Neuronal stem cell (in vitro differentiated cells): ENCODE measurements around the gene RASA2.
"Not testable (repeated sequence)": the region's sequence is repeated elsewhere in the genome, so short reads cannot be mapped to it uniquely, and the experiment has no call there.

ENCODE experiments used
- DNase-seq: peaks from one replicate; pipeline ENCODE4 v3.0.0-alpha.2; 2013; ENCODE audit warnings: low spot score
- H2AFZ ChIP-seq: one replicate; pipeline ENCODE4 v1.6.1; 2013; ENCODE audit warnings: mild to moderate bottlenecking, low read length, inconsistent platforms
- H2AK5ac ChIP-seq: 2 replicates; pipeline ENCODE4 v1.6.1; 2013; ENCODE audit warnings: low read depth, mild to moderate bottlenecking, inconsistent platforms, low read length, moderate library complexity, mixed read lengths
- H2BK120ac ChIP-seq: 2 replicates; pipeline ENCODE4 v1.6.1; 2013; ENCODE audit warnings: low read depth, mild to moderate bottlenecking, inconsistent platforms, low read length, moderate library complexity, mixed read lengths
- H2BK12ac ChIP-seq: one replicate; pipeline ENCODE4 v1.6.1; 2013; ENCODE audit warnings: low read length, inconsistent platforms
- H2BK15ac ChIP-seq: 2 replicates; pipeline ENCODE4 v1.6.1; 2013; ENCODE audit warnings: mild to moderate bottlenecking, low read length, inconsistent platforms, mixed read lengths
- H2BK5ac ChIP-seq: one replicate; pipeline ENCODE4 v1.6.1; 2013; ENCODE audit warnings: inconsistent platforms, mild to moderate bottlenecking, low read length, moderate library complexity
- H3K14ac ChIP-seq: one replicate; pipeline ENCODE4 v1.6.1; 2013; ENCODE audit warnings: low read length, inconsistent platforms
- H3K18ac ChIP-seq: 2 replicates; pipeline ENCODE4 v1.6.1; 2013; ENCODE audit warnings: low read length, inconsistent platforms
- H3K23ac ChIP-seq: 2 replicates; pipeline ENCODE4 v1.6.1; 2013; ENCODE audit warnings: low read depth, mild to moderate bottlenecking, mixed read lengths, low read length, inconsistent platforms; ENCODE audit not compliant: poor library complexity
- H3K27ac ChIP-seq: replicated peaks from 3 replicates; pipeline ENCODE4 v1.5.1; 2013; ENCODE audit warnings: low read length, inconsistent platforms
- H3K27me3 ChIP-seq, 3 experiments: 2 replicates each; pipeline ENCODE4 v1.6.1; 2013; ENCODE audit warnings: low read length in 3 of 3, mild to moderate bottlenecking in 2 of 3, inconsistent platforms in 1 of 3, low read depth in 1 of 3, mixed read lengths in 1 of 3, moderate library complexity in 1 of 3; ENCODE audit not compliant: control insufficient read depth in 3 of 3, insufficient read depth in 3 of 3
- H3K36me3 ChIP-seq, 2 donors: replicated peaks in 1 of 2; 2 replicates each; pipeline ENCODE4 v1.6.1; 2013; ENCODE audit warnings: low read length in 2 of 2; ENCODE audit not compliant: control insufficient read depth in 2 of 2, insufficient read depth in 2 of 2
- H3K4ac ChIP-seq: 2 replicates; pipeline ENCODE4 v1.6.1; 2013; ENCODE audit warnings: inconsistent platforms, mild to moderate bottlenecking, low read length, moderate library complexity
- H3K4me1 ChIP-seq, 2 donors: 1 replicate in 1 of 2; 2 replicates in 1 of 2; pipeline ENCODE4 v1.6.1; 2013; ENCODE audit warnings: low read length in 2 of 2, low read depth in 1 of 2; ENCODE audit not compliant: control insufficient read depth in 2 of 2, insufficient read depth in 1 of 2
- H3K4me2 ChIP-seq: one replicate; pipeline ENCODE4 v1.6.1; 2013; ENCODE audit warnings: mild to moderate bottlenecking, low read length, inconsistent platforms; ENCODE audit not compliant: insufficient read depth, poor library complexity, severe bottlenecking
- H3K4me3 ChIP-seq, 2 donors: 2 replicates each; pipeline ENCODE4 v1.5.1; 2013; ENCODE audit warnings: low read length in 2 of 2, mild to moderate bottlenecking in 2 of 2, inconsistent platforms in 1 of 2, moderate library complexity in 1 of 2
- H3K79me1 ChIP-seq: one replicate; pipeline ENCODE4 v1.6.1; 2013; ENCODE audit warnings: low read depth, mild to moderate bottlenecking, inconsistent platforms, low read length, moderate library complexity
- H3K9ac ChIP-seq: one replicate; pipeline ENCODE4 v1.6.1; 2013; ENCODE audit warnings: mild to moderate bottlenecking, low read depth, low read length, inconsistent platforms; ENCODE audit not compliant: poor library complexity
- H3K9me3 ChIP-seq, 2 donors: replicated peaks in 1 of 2; 2 replicates each; pipeline versions ENCODE3 to v1.6.1; 2013; ENCODE audit warnings: low read length in 2 of 2, mild to moderate bottlenecking in 2 of 2, inconsistent platforms in 1 of 2, low read depth in 1 of 2, mixed read lengths in 1 of 2, moderate library complexity in 1 of 2; ENCODE audit not compliant: control insufficient read depth in 2 of 2, insufficient read depth in 1 of 2
- H4K8ac ChIP-seq: one replicate; pipeline ENCODE4 v1.6.1; 2013; ENCODE audit warnings: low read depth, mild to moderate bottlenecking, inconsistent platforms, low read length, moderate library complexity
- H4K91ac ChIP-seq: one replicate; pipeline ENCODE4 v1.6.1; 2013; ENCODE audit warnings: low read length, low read depth, mild to moderate bottlenecking, inconsistent platforms; ENCODE audit not compliant: poor library complexity
- WGBS, 2 donors: extraction: QIAGEN DNeasy Blood & Tissue Kit; methylation state at CpG; one replicate each; pipeline ENCODE4 v1.1.7; 2013; ENCODE audit warnings: missing lambda C conversion rate in 2 of 2, mixed read lengths in 1 of 2; ENCODE audit not compliant: insufficient read length in 2 of 2, insufficient replicate concordance in 1 of 2; ENCODE audit errors: extremely low coverage in 2 of 2; 5-methylcytosine and 5-hydroxymethylcytosine counted together

RASA2 gene

GRCh38 chr3:141529717-141530414 lies 43.0 kb downstream of the RASA2 start:
- Histone ChIP-seq H2AFZ (no peak overlapping the region), H3K4me2 (no peak overlapping the region), H4K91ac (no peak overlapping the region), H3K4me3 (no peak overlapping the region), H4K8ac (no peak overlapping the region), H3K27ac (no peak overlapping the region), H3K9ac (no peak overlapping the region), H2BK15ac (no peak overlapping the region), H3K9me3 (peaks cover 0 to 1% of the 10 kb centered on the region in 2 donors), H3K23ac (no peak overlapping the region), H2AK5ac (no peak overlapping the region), H3K27me3 (no peaks in the 10 kb centered on the region), H2BK5ac (no peak overlapping the region), H3K36me3 (peaks cover 0 to 38% of the 10 kb centered on the region in 2 donors), H2BK120ac (no peak overlapping the region), H3K79me1 (no peaks in the 10 kb centered on the region), H3K14ac (no peak overlapping the region), H3K18ac (no peak overlapping the region), H3K4me1 (no peaks in the 10 kb centered on the region), H2BK12ac (no peak overlapping the region), H3K4ac (no peak overlapping the region)
- no CpG with 5 or more reads among the region's 1 CpG for WGBS, 2 donors
- no peak for DNase-seq

DNA sequence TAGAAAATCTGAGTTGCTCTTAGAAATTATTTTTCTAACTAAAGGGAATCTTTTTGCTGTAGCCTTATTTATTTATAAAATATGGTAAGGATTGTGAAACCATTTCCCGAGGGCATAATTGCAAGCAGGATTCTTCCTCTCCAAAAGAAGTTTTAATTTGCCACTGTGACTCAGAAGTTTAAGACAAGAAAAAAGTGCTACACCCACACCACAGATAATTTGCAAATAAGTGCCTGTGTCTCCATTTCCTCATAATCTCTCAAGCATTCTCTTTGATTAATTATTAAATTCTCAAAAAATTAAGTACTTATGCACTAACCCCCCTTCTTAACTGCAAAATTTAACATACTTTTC lies 43.6 kb downstream of the RASA2 start:
- no peaks in the 10 kb centered on the region for H3K79me1 ChIP-seq
- peaks cover under 1 to 39% of the 10 kb centered on the region in 2 donors for H3K36me3 ChIP-seq
- H3K14ac ChIP-seq: no peak overlapping the region
- no peak for DNase-seq
- no peak overlapping the region for H2AFZ ChIP-seq
- no peak overlapping the region for H3K23ac ChIP-seq
- H3K18ac ChIP-seq: no peak overlapping the region
- H3K9ac ChIP-seq: no peak overlapping the region
- no peak overlapping the region for H2BK5ac ChIP-seq
- H2BK12ac ChIP-seq: no peak overlapping the region
- no peak overlapping the region for H3K27ac ChIP-seq
- peaks cover 0 to 5% of the 10 kb centered on the region in 2 donors for H3K9me3 ChIP-seq
- no peaks in the 10 kb centered on the region for H3K4me1 ChIP-seq
- H3K4ac ChIP-seq: no peak overlapping the region
- WGBS, 2 donors: no CpG with 5 or more reads among the region's 1 CpG
- no peak overlapping the region for H2AK5ac ChIP-seq
- H3K27me3 ChIP-seq: no peaks in the 10 kb centered on the region
- H3K4me2 ChIP-seq: no peak overlapping the region
- H4K91ac ChIP-seq: no peak overlapping the region
- no peak overlapping the region for H3K4me3 ChIP-seq
- H4K8ac ChIP-seq: no peak overlapping the region
- no peak overlapping the region for H2BK15ac ChIP-seq
- no peak overlapping the region for H2BK120ac ChIP-seq

DNA sequence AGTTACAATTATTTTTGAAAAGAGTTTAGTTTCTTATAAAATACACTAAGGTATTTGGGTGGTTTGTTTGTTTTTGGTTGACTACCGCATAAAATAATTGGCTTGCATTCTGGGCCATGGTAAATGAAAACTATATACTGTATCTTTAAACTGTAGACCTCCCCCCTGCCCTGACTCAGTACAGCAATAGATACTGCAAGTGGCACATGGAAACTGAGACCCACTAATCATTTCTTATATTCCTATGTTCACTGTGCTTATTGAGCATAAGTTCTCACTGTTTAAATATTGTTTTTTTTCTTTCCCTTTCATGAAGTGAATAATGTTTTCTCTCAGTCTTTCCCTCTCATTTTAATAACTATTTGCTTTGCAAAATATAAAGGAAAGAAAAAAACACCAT lies 45.8 kb downstream of the RASA2 start:
- Histone ChIP-seq H2BK5ac (no peak overlapping the region), H3K14ac (no peak overlapping the region), H3K79me1 (no peaks in the 10 kb centered on the region), H3K9ac (no peak overlapping the region), H3K4me3 (no peak overlapping the region), H3K18ac (no peak overlapping the region), H4K8ac (no peak overlapping the region), H3K23ac (no peak overlapping the region), H3K4me2 (no peak overlapping the region), H3K27ac (no peak overlapping the region), H3K36me3 (peaks cover 4 to 55% of the 10 kb centered on the region in 2 donors), H2AFZ (no peak overlapping the region), H3K4me1 (no peaks in the 10 kb centered on the region), H2BK15ac (no peak overlapping the region), H2BK12ac (no peak overlapping the region), H2AK5ac (no peak overlapping the region), H3K4ac (no peak overlapping the region), H3K9me3 (peaks cover 0 to 10% of the 10 kb centered on the region in 2 donors), H2BK120ac (no peak overlapping the region), H3K27me3 (no peaks in the 10 kb centered on the region), H4K91ac (no peak overlapping the region)
- WGBS, 2 donors: no CpG with 5 or more reads among the region's 1 CpG
- DNase-seq: no peak

DNA sequence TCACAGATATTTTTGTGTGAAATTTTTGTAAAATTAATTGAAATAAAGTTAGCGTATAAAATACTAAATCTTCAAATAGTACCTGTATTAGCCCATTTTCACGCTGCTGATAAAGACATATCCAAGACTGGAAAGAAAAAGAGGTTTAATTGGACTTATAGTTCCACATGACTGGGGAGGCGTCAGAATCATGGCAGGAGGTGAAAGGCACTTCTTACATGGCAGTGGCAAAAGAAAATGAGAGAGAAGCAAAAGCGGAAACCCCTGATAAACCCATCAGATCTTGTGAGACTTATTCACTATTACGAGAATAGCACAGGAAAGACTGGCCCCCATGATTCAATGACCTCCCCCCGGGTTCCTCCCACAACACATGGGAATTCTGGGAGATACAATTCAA lies 49.2 kb downstream of the RASA2 start:
- H3K4me1 ChIP-seq, H3K4ac ChIP-seq, H3K4me3 ChIP-seq, H3K18ac ChIP-seq, H3K23ac ChIP-seq, DNase-seq, H3K4me2 ChIP-seq, H2BK15ac ChIP-seq, H2BK5ac ChIP-seq, H3K27ac ChIP-seq, H2BK120ac ChIP-seq, H3K27me3 ChIP-seq, H4K8ac ChIP-seq, H3K9me3 ChIP-seq, H3K79me1 ChIP-seq, H2AFZ ChIP-seq, H2AK5ac ChIP-seq, H2BK12ac ChIP-seq, H3K14ac ChIP-seq, H4K91ac ChIP-seq, H3K9ac ChIP-seq: not testable (repeated sequence)
- H3K36me3 ChIP-seq: peaks cover 4 to 54% of the 10 kb centered on the region in 2 donors
- WGBS, 2 donors: no CpG with 5 or more reads among the region's 6 CpGs
